Right lobe of liver (tissue), 6 donors: Measurements from ENCODE around the gene CDH26. TPM values are rescaled to one million over a fixed set of nuclear protein-coding genes. Genes with fewer than 3 reads are reported as not detected.

Source experiments
- ATAC-seq, 4 donors: fragments of 200-7000 bp; cut with Tn5 transposase; one replicate each; pipeline ENCODE4 v1.9.1; 2020; ENCODE audit warnings: mild to moderate bottlenecking in 4 of 4, moderate library complexity in 4 of 4
- DNase-seq, 3 donors: peaks; one replicate each; pipeline ENCODE4 v3.0.0-alpha.2; 2020
- H3K27ac ChIP-seq, 3 donors: fragments of 200-600 bp; one replicate each; pipeline ENCODE4 v1.8.0; 2022
- H3K27me3 ChIP-seq, 2 donors: fragments of 200-600 bp; one replicate each; pipeline ENCODE4 v1.8.0; 2022
- H3K36me3 ChIP-seq, 4 donors: fragments of 200-600 bp; sonication (generic) in 1 of 4; one replicate each; pipeline versions ENCODE4 v1.5.1 to v1.8.0; 2017 to 2022; ENCODE audit warnings: control low read depth in 1 of 4
- H3K4me1 ChIP-seq, 4 donors: fragments of 200-600 bp; sonication (generic) in 1 of 4; one replicate each; pipeline versions ENCODE4 v1.5.1 to v1.8.0; 2017 to 2022; ENCODE audit warnings: control low read depth in 1 of 4
- H3K4me3 ChIP-seq, 3 donors: fragments of 200-600 bp; one replicate each; pipeline ENCODE4 v1.8.0; 2022
- H3K9me3 ChIP-seq, 4 donors: fragments of 200-600 bp; sonication (generic) in 1 of 4; one replicate each; pipeline versions ENCODE4 v1.5.1 to v1.8.0; 2017 to 2022; ENCODE audit warnings: control low read depth in 1 of 4
- CTCF ChIP-seq, 4 donors: fragments of 200-600 bp in 3 of 4; fragments of 450-650 bp in 1 of 4; IDR thresholded peaks; one replicate each; pipeline versions ENCODE4 v1.5.1 to v1.8.0; 2016 to 2022; ENCODE audit warnings: antibody characterized with exemption in 4 of 4, mild to moderate bottlenecking in 2 of 4
- POLR2A ChIP-seq: fragments of 450-650 bp; IDR thresholded peaks from one replicate; pipeline ENCODE4 v1.6.1; 2017; ENCODE audit warnings: antibody characterized with exemption, mild to moderate bottlenecking
- WGBS: methylation state at CpG from one replicate; pipeline ENCODE4 v1.1.6; 2018; ENCODE audit warnings: low coverage, low lambda C conversion rate; ENCODE audit not compliant: insufficient coverage; ENCODE audit errors: missing lambda C conversion rate; 5-methylcytosine and 5-hydroxymethylcytosine counted together
- intact Hi-C, 2 donors: fragments of 100-400 bp; cut with DNase I; formaldehyde crosslinking; loops; one replicate each; pipeline versions ENCODE4 v1.11.2 to v1.14.1; 2022
- total RNA-seq, 6 experiments: library from RNA; depleted of rRNA in 2 of 6; stranded (reverse); fragments of >200 nt in 2 of 6; fragmentation: NEBNext Ultra II Directional in 3 of 6; extraction: Animal tissue kit (Norgen Biotek cat#: 25700) in 3 of 6; gene quantifications; one replicate each; pipeline versions ENCODE4 v1.1.0 to v1.2.4, GENCODE V29; 2016 to 2023
- donor health status: DM: no; HTN: yes; CAD: no.
- donor health status: DM: no; HTN: no; CAD: no.
- donor health status: DM: no; HTN: no; CAD: no.
- donor health status: DM: no; HTN: yes; CAD: no.
- donor health status: DM: no; HTN: yes; CAD: no.

Gene CDH26
- total RNA-seq, 6 experiments from 2014 or later = 0.07 to 0.25 (median 0.12) TPM; not detected in 1

GRCh38 chr20:59932616-59933295 lies 25.5 kb upstream of the CDH26 start:
- intact Hi-C loops = no loop called here
- ATAC-seq (no peak), DNase-seq (no peak)
- Histone ChIP-seq H3K36me3 (no peaks in the 10 kb centered on the region), H3K27ac (no peak overlapping the region), H3K9me3 (no peaks in the 10 kb centered on the region), H3K4me1 (no peaks in the 10 kb centered on the region), H3K27me3 (peaks cover 0 to 9% of the 10 kb centered on the region in 2 donors), H3K4me3 (no peak overlapping the region)
- 93% methylated on average over 11 of the region's 72 CpGs for WGBS
- TF ChIP-seq POLR2A (no peak), CTCF (IDR thresholded peaks at IDR 0.05) (no peak)

GRCh38 chr20:59933296-59933848 lies 24.9 kb upstream of the CDH26 start, which contains the start of gene SYCP2:
Gene SYCP2 (minus strand): TSS chr20:59933637. CDS start chr20:59922413, 11,224 bp downstream.
- DNase-seq = peak in 2 of 3 donors; percentile 56 to 58
- WGBS = 51% methylated on average over 20 of the region's 65 CpGs
- TF ChIP-seq POLR2A = no peak
- TF ChIP-seq CTCF (IDR thresholded peaks at IDR 0.05) = no peak
- peak within 1 kb of the TSS in 1 of 3 donors; percentile 52 for H3K27ac ChIP-seq
- H3K9me3 ChIP-seq = no peaks in the 10 kb centered on the region
- H3K36me3 ChIP-seq = no peaks in the 10 kb centered on the region
- H3K27me3 ChIP-seq = peaks cover 0 to 9% of the 10 kb centered on the region in 2 donors
- peak within 1 kb of the TSS; percentile 42 to 60 (median 56) for H3K4me3 ChIP-seq
- ATAC-seq = peak; percentile 56 to 78 (median 67)
- intact Hi-C loops = no loop called here
- peaks cover 0 to 5% (median 0%) of the 10 kb centered on the region in 4 donors for H3K4me1 ChIP-seq

- TF ChIP-seq POLR2A (no peak), CTCF (IDR thresholded peaks at IDR 0.05) (peak; percentile 71 to 91 (median 84))
- 39% methylated on average over 4 of the region's 59 CpGs for WGBS
- H3K27me3 ChIP-seq = peaks cover 0 to 9% of the 10 kb centered on the region in 2 donors
- ATAC-seq (peak; percentile 90 to 95 (median 92)), DNase-seq (peak; percentile 66 to 83 (median 74))
- no peaks in the 10 kb centered on the region for H3K36me3 ChIP-seq
- peaks cover 0 to 7% (median 0%) of the 10 kb centered on the region in 4 donors for H3K4me1 ChIP-seq
- H3K4me3 ChIP-seq = peak overlapping the region; percentile 42 to 60 (median 56)
- intact Hi-C loops = no loop called here
- H3K27ac ChIP-seq = peak overlapping the region in 1 of 3 donors; percentile 52
- H3K9me3 ChIP-seq = no peaks in the 10 kb centered on the region
These were observed 24.2 kb upstream of the CDH26 start for GRCh38 chr20:59933849-59934585.

GRCh38 chr20:59935457-59936185 lies 22.6 kb upstream of the CDH26 start:
- WGBS = 79% methylated on average over 8 of the region's 8 CpGs
- ATAC-seq (no peak), DNase-seq (no peak)
- no peaks in the 10 kb centered on the region for H3K36me3 ChIP-seq
- H3K4me3 ChIP-seq = no peak overlapping the region
- H3K27ac ChIP-seq = no peak overlapping the region
- H3K27me3 ChIP-seq = peaks cover 0 to 9% of the 10 kb centered on the region in 2 donors
- intact Hi-C loops = no loop called here
- no peak for TF ChIP-seq POLR2A
- TF ChIP-seq CTCF (IDR thresholded peaks at IDR 0.05) = no peak
- no peaks in the 10 kb centered on the region for H3K9me3 ChIP-seq
- H3K4me1 ChIP-seq = peaks cover 0 to 10% (median 0%) of the 10 kb centered on the region in 4 donors
